GM19455 (cell line): Measurements from ENCODE around the gene CASP6.
"Not testable (repeated sequence)": the region's sequence is repeated elsewhere in the genome, so short reads cannot be mapped to it uniquely, and the experiment has no call there.

ENCODE experiments used
- ATAC-seq: cut with Tn5 transposase; IDR thresholded peaks from one replicate; pipeline ENCODE4 v1.9.1; 2021; ENCODE audit not compliant: unreplicated experiment

Gene CASP6

GRCh38 chr4:109721033-109721432 lies 17.8 kb upstream of the CASP6 start:
- no peak for ATAC-seq

GRCh38 chr4:109719604-109720003 lies 16.4 kb upstream of the CASP6 start:
- ATAC-seq = no peak

GRCh38 chr4:109718759-109719158 lies 15.5 kb upstream of the CASP6 start:
- no peak for ATAC-seq

GRCh38 chr4:109713500-109713899 lies 10.3 kb upstream of the CASP6 start:
- no peak for ATAC-seq

- peak; percentile 92 for ATAC-seq
Measured at GRCh38 chr4:109708990-109709389, 5.7 kb upstream of the CASP6 start.

- ATAC-seq = no peak
Measured at GRCh38 chr4:109708435-109708834, 5.2 kb upstream of the CASP6 start.

- no peak for ATAC-seq
Measured at GRCh38 chr4:109703664-109704361, 568 bp upstream of the CASP6 start.

GRCh38 chr4:109701566-109702410 lies 1.5 kb downstream of the CASP6 start:
- ATAC-seq = no peak

- no peak for ATAC-seq
Measured at GRCh38 chr4:109699553-109700225, 3.6 kb downstream of the CASP6 start.

GRCh38 chr4:109698656-109699055 lies 4.6 kb downstream of the CASP6 start:
- no peak for ATAC-seq

- no peak for ATAC-seq
Measured at GRCh38 chr4:109691411-109691920, 11.8 kb downstream of the CASP6 start.

- ATAC-seq = peak; percentile 79
Measured at GRCh38 chr4:109690690-109691410, 12.4 kb downstream of the CASP6 start.

- no peak for ATAC-seq
Measured at GRCh38 chr4:109684727-109685126, 18.5 kb downstream of the CASP6 start.

GRCh38 chr4:109683621-109684253 lies 19.5 kb downstream of the CASP6 start:
- ATAC-seq = no peak

GRCh38 chr4:109682875-109683274 lies 20.4 kb downstream of the CASP6 start:
- no peak for ATAC-seq

- ATAC-seq = not testable (repeated sequence)
Measured at GRCh38 chr4:109678925-109679324, 24.3 kb downstream of the CASP6 start.

- not testable (repeated sequence) for ATAC-seq
Measured at GRCh38 chr4:109678472-109678871, 24.8 kb downstream of the CASP6 start.

GRCh38 chr4:109676886-109677285 lies 26.4 kb downstream of the CASP6 start:
- no peak for ATAC-seq

GRCh38 chr4:109675843-109676242 lies 27.4 kb downstream of the CASP6 start:
- no peak for ATAC-seq

- ATAC-seq = no peak
Measured at GRCh38 chr4:109675181-109675580, 28.1 kb downstream of the CASP6 start.
